H1 (cell line): ENCODE data around the gene EPHA4. TPM values are rescaled to one million over a fixed set of nuclear protein-coding genes. Genes with fewer than 3 reads are reported as not detected.

ENCODE experiments used
- ATF3 ChIP-seq: IDR thresholded peaks from 2 replicates; pipeline ENCODE4 v1.6.1; 2011; ENCODE audit warnings: low read depth, mild to moderate bottlenecking, low read length; ENCODE audit not compliant: insufficient read depth
- CREB1 ChIP-seq: IDR thresholded peaks from 2 replicates; pipeline ENCODE4 v1.6.1; 2012; ENCODE audit warnings: inconsistent platforms
- CTBP2 ChIP-seq: IDR thresholded peaks from 2 replicates; pipeline ENCODE4 v1.7.0; 2011; ENCODE audit warnings: borderline replicate concordance, mild to moderate bottlenecking, moderate library complexity, mixed read lengths, low read length; ENCODE audit not compliant: insufficient read depth, insufficient read length
- RBBP5 ChIP-seq: IDR thresholded peaks from 2 replicates; pipeline ENCODE4 v1.7.1; 2012; ENCODE audit warnings: low read depth, mild to moderate bottlenecking, inconsistent platforms, low read length, moderate library complexity, borderline replicate concordance
- SIRT6 ChIP-seq: IDR thresholded peaks from one replicate; pipeline ENCODE4 v1.7.1; 2012; ENCODE audit warnings: low read length, inconsistent platforms
- USF2 ChIP-seq: IDR thresholded peaks from 2 replicates; pipeline ENCODE4 v1.6.1; 2011; ENCODE audit warnings: low read length, improper control_type of control experiment
- polyA plus RNA-seq, 7 experiments: library from polyadenylated mRNA; depleted of rRNA in 3 of 7; stranded (reverse) in 5 of 7; unstranded in 2 of 7; fragments of >200 nt in 5 of 7; fragments of 200-250 nt in 2 of 7; gene quantifications; 1 replicate in 5 of 7; 2 replicates in 1 of 7; 4 replicates in 1 of 7; pipeline versions ENCODE4 v1.2.1 to v1.2.3, GENCODE V29; 2011 to 2013; ENCODE audit warnings: missing spikeins in 2 of 7, mixed read lengths in 2 of 7
- total RNA-seq: library from RNA; stranded (reverse); fragmentation: NEBNext Ultra II Directional; extraction: Animal tissue kit (Norgen Biotek cat#: 25700); gene quantifications from 2 replicates; pipeline ENCODE4 v1.2.1, GENCODE V29; 2021

EPHA4 gene
- total and polyA plus RNA-seq, 2 of the 8 experiments (the other 6 are each of a cell fraction or from before 2014, with no cell fraction given), result 4.3 to 5.7 TPM

GRCh38 chr2:221549143-221549542, 23.0 kb downstream of the EPHA4 start (continued):
- TF ChIP-seq ATF3 (no peak), CREB1 (no peak), USF2 (no peak), SIRT6 (no peak), CTBP2 (no peak), RBBP5 (no peak)
- TF ChIP-seq, all 59 proteins: peak for 0
